ENCODE results near the gene ADCY6.
A peak's percentile ranks its signal among the peaks of the same experiment; 100 is the strongest.

ADCY6 gene

DNA sequence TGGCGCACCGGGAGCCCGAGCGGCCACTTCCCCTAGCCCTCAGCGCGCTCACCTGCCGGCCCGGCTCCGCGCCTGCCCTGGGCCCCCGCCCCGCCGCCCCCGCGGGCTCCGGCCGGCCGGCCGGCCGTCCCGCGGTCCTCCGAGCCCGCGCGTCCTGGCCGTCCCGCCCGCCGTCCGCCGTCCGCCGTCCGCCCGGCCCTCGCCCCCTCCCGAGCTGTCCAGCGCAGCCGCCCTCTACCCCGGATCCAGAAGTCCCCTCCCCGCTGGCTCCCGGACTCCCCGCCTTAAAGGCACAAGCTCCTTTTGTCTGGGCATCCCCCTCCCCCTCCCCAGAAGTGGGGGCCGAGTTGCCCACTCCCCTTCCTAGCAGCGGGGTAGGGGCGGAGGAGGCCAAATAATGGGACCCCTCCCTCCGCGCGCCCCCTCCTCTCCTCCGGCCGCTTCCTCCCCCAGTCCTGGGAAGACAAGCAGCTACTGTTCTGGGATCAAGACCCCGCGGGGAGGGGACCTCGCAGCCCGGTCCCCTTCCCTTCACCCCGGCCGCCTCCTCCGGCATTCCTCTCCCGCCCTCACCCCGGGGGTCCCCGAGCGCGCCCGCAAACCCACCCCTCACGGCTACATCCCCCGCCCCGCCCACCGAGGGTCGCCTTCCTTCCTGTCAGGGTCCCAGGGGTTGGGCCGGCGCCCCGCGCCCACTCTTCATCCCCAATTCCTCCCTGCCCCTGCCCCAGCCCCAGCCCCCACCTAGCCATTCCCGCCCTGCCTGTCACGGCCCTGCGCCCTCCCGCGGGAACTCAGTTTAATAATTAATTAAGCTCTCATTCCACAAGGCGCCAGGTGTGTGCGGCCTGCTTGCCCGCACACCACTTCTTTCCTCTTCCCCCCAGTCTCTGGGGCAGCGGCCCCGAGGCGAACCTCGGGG, at the start of gene ADCY6:
TSS of gene ADCY6 (minus strand) at position 236 of the 922 bp plus-strand sequence. CDS start 5,655 bp downstream, outside the sequence.
- peak; percentile 47 for DNase-seq

DNA sequence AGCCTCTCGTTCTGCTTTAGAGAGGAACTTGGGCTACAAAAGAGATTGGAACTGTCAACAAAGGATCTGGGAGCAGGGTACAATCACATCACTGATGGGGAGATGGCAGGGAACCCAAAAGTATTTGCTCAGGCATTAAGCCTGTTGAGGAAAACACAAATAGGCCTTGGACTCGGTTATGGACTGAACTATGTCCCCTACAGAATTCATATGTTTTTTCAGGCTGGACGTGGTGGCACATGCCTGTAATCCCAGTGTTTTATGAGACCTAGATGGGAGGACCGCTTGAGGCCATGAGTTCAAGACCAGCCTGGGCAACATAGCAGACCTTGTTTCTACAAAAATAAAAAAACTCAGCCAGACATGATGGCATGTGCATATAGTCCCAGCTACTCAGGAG, 49.2 kb upstream of the ADCY6 start:
- DNase-seq = no peak

DNA sequence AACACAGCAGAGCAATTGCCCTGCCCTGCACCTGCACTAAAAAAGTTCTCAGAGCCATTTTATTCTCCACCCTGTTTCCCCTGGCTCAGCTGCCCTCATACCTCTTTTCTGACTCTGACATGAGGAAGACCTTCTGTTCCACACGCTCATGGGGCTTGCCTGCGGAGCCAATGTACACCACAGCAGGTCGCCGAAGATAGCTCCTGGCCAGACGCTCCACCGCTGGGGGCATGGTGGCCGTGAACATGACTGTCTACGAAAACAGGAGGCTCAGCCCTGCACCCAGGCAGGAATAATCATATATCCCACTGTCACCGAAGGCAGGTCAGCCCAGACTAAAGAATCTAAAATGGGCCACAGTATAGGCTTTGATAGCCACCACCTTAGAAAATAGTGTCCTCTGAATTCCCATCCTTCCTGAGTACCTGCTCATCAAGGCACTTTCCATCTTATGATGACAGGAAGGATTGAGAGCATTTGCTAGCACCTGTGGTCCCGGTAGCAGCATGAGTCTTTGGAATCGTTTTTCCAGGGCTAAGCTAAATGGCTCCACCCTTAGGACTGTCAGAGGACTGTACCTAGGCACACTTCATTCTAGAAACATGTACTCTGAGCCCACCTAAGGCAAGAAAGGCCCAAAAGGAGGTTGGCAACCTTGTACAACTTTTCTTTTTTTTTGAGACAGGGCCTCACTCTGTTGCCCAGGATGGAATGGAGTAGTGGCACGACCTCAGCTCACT, 43.6 kb upstream of the ADCY6 start:
- DNase-seq = no peak

DNA sequence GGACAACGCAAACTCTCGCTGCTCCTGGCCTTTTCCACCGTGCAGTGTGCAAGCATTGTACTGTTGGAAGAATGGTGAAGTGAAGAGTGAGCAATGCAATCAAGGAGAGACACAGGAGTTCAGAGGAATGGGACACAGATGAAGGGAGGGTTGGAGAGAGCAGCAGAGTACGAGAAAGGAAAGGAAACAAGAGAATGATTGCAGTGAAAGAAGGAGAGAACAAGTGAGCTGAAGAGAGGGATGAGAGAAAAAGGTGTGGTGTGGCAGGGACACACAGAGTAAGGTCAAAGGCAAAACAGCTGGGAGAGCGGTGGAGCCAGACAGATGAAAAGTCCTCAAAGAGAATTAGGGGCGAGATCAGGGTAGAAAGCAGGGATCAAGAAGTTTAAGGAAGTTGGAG, 42.4 kb upstream of the ADCY6 start:
- DNase-seq = no peak

DNA sequence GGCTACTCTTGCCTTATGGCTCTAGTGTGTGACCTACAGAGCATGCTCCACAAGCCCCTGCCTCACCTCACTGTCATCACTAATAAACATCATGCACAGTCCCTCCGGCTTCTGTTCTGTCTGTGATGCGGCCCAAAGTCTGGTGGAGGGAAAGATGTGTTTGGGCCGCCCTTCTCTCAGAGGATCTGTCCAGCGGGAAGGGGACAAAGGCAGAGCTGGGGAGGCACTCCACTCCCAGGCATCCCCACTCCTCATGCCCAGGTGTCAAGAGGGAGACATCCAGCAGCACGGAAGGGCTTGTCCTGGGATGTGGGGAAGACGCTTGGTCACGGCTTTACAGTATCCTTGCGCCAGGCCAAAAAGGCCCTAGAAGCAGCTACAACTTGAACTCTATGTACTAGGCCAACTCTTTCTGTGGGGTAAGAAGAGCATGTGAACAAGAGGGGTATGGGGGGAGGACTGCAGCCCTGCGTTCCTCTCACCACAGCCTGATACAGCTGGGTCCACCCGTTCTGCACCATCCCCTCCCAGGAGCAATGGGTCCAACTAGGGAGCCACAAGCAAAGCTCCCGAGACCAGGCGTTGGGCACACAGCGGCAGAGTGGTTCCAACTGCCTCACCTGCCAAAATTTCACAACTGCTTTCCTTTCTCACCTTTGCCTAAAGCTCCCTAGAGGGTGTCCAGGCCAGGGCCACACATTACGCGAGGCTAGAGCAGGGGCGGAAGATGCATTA, 40.1 kb upstream of the ADCY6 start:
- no peak for DNase-seq

- no peak for DNase-seq
Observed at GRCh38 chr12:48828293-48828692, 39.4 kb upstream of the ADCY6 start.

DNA sequence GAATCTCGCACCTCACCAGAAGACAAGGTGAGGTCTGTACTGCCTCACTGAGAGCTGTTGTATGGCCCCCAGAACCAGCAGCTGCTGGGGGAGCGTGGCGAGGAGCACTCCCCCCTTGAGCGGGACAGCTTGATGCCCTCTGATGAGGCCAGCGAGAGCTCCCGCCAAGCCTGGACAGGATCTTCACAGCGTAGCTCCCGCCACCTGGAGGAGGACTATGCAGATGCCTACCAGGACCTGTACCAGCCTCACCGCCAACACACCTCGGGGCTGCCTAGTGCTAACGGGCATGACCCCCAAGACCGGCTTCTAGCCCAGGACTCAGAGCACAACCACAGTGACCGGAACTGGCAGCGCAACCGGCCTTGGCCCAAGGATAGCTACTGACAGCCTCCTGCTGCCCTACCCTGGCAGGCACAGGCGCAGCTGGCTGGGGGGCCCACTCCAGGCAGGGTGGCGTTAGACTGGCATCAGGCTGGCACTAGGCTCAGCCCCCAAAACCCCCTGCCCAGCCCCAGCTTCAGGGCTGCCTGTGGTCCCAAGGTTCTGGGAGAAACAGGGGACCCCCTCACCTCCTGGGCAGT, 38.7 kb upstream of the ADCY6 start:
- DNase-seq = no peak

DNA sequence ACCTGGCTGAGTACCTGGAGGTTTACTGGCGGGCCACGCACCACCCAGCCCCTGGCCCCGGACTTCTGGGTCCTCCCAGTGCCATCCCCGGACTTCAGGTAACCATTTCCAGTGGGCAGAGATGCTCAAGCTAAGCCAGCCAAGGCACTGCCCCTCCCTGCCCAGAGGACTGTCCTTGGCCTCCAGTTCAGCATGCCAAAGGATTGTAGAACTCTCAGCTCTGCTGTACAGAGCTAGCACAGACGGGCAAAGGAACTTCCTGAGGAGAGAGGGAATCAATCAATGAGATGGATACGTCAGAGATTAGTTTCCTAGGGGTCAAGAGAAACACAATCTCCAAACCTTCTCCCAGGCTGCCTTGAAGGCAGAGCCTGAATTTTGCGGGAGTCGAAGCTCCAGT, 38.1 kb upstream of the ADCY6 start:
- no peak for DNase-seq

GRCh38 chr12:48826209-48826855, 37.4 kb upstream of the ADCY6 start:
- no peak for DNase-seq

DNA sequence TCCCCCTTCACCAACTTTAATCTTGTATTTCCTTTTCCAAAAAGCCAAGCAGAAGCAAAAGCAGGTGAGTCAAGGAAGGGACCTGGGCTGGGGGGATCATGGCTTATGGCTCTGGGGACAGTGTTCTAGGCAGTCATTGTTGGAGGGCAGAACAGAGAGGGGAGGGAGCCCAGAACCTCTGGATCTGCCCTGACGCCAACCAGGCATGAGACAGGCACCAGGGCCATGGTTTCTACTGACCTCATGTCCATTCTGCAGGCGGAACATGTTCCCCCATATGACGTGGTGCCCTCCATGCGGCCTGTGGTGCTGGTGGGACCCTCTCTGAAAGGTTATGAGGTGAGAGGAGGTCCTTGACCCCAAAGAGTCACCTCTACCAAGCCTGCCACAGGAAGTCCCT, 36.0 kb upstream of the ADCY6 start:
- DNase-seq = no peak

GRCh38 chr12:48824112-48824511, 35.2 kb upstream of the ADCY6 start:
- no peak for DNase-seq

DNA sequence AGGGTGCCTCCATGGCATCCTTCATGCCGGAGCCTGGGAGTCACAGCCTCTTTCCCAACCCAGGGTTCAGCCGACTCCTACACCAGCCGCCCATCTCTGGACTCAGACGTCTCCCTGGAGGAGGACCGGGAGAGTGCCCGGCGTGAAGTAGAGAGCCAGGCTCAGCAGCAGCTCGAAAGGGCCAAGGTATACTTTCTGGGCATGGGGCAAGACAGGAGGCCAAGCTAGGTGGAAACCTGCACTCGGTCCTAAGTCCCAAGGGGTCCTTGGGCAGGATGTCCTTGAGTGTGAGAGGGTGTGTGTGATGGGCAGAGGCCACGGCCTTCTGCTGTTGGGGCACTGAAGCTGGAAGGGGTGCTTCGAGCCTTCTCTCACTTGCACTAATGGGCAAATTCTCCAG, 34.4 kb upstream of the ADCY6 start:
- DNase-seq = no peak

GRCh38 chr12:48822711-48823110, 33.8 kb upstream of the ADCY6 start:
- DNase-seq = no peak

DNA sequence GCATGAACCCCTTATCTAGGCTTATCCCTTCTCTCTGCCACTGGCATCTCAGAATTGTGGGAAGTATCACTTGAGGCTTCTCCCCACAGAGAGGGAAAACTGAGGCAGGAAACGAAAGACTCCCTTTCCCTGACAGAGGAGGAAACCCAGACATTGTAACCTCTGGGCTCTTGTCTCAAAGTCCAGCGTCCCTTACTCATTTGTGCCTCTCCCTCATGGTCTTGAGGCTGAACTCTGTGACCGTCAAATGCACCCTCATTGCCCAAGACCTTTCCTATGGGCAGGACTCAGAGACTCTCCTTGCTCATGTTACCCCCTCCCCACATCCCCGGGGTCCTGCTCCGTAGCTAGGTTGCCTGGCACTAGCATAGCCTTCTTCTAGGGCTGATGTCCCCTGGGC, 33.2 kb upstream of the ADCY6 start:
- DNase-seq = no peak

GRCh38 chr12:48819986-48820725, 31.3 kb upstream of the ADCY6 start:
- DNase-seq = no peak

- DNase-seq = no peak
Observed at GRCh38 chr12:48818831-48819590, 30.1 kb upstream of the ADCY6 start.

DNA sequence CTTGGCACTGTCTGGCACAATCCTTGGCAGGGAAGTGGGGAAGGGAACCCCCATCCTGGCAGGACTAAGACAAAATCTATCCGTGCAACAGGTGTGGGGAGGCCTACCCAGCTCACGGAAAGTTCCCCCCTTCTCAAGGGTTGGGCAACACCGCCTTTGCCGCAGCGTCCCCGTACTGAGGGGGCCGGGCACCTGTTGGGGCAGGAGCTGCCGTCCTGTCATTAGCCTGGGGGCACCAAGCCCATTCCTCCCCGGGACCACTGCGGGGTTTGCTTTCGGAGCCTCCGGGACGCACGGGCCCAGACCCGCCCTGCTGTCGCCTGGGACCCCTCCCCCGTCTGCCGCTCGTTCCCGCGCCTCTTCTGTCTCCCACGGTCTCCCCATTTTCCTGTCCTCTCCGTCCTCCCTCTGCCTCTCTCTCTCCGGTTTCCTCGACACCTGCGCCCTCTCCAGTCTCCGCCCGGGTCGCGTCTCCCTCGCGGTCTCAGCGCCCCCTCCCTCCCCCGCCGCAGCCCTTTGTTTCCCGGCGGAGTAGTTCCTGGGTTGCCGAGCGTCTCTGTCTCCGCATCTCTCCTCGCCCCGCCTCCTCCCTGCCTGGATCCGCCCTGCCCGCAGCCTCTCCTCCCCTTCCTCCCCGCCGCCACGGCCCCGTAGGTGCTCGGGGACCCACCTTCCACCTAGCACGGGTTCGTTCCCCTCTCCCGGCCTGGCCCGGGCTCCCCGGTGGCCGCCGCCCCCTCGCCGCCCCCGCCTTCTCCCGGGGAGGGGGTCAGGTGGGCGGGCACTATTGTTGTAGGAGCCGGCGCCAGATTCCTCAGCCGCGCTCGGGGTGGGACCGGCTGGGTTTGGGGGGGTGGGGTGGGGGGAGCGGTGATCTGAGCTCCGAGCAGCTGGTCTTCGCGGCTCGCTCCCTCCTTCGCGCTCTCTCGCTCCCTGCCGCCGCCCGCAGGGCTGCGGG, 29.3 kb upstream of the ADCY6 start, which contains the start of gene CACNB3:
TSS of gene CACNB3 (plus strand) at position 624 of the 958 bp plus-strand sequence. CDS start 434 bp downstream, outside the sequence.
- DNase-seq = peak; percentile 80

DNA sequence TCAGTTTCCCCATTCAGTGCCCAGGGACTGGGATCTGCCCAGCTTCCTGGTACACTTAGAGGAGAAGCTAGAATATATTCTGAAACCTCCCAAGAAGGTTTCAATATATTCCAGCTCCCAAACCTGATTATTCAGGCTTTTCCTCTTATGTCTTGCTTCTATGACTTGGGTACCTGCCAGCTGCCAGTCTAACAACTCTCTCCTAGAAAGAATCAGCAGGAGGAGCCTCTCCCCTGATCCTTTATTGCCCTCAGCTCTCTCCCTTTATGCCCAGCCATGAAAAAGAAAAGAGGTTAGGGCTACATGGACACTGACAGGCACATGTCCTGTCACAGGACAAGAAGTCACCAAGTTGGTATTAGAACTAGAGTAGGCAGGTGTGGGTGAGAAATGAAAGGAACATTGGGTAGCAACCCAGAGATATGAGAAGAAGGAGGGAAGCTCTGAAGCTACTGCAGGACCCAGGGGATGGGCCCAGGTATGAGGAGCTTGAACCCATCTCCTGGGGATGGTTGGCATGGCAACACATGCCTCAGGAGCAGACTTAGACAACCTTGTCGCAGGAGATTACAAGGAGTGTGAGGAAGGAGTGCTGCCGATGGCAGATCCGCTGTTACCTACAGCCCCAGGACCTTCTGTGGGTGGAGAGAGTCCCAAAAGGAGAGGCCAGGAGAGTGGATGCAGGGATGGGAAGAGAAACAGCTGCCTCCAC, 27.4 kb upstream of the ADCY6 start:
- no peak for DNase-seq
